HCT116 (cell line): Measurements from ENCODE around the gene IGFLR1. TPM values are rescaled to one million over a fixed set of nuclear protein-coding genes. Genes with fewer than 3 reads are reported as not detected.

Source experiments
- ATAC-seq: fragments of 200-7000 bp; cut with Tn5 transposase; 2 replicates; pipeline ENCODE4 v1.9.1; 2020; ENCODE audit warnings: mild to moderate bottlenecking, moderate library complexity
- BruUV-seq: library from RNA; stranded (reverse); fragments of 400-500 nt; replicated peaks from 2 replicates; lab custom pipeline; 2021; lab: Mats Ljungman, UMichigan
- CTCF ChIA-PET: fragments of 300-600 bp; sonication (Branson Sonifier 250); formaldehyde crosslinking; loops from one replicate; lab custom pipeline; 2021; ENCODE audit warnings: antibody characterized with exemption; lab: Charles Lee
- POLR2A ChIA-PET: fragments of 300-600, 350-600 bp; sonication (Branson Sonifier 250); formaldehyde crosslinking; loops from one replicate; lab custom pipeline; 2021; ENCODE audit warnings: antibody characterized with exemption; lab: Charles Lee
- RAD21 ChIA-PET, 2 experiments: fragments of 300-600 bp; sonication (Branson Sonifier 250); formaldehyde crosslinking; loops; one replicate each; lab custom pipeline; 2023; ENCODE audit warnings: low total read pairs in 2 of 2; ENCODE audit not compliant: uncharacterized antibody in 2 of 2, unreplicated experiment in 2 of 2, low non-redundant PET in 1 of 2; lab: Charles Lee
- DNase-seq: peaks from one replicate; pipeline ENCODE4 v3.0.0-alpha.2; 2010; ENCODE audit warnings: low read depth, low spot score
- H2AFZ ChIP-seq: fragments of 200-600 bp; shearing (Covaris generic), sonication (generic); 2 replicates; pipeline ENCODE4 v1.6.1; 2017; ENCODE audit warnings: low read depth, mixed run types, mixed read lengths, antibody characterized with exemption, low read length; ENCODE audit not compliant: poor library complexity, severe bottlenecking
- H3K27ac ChIP-seq: 2 replicates; pipeline ENCODE4 v1.5.1; 2012; ENCODE audit warnings: low read depth, low read length
- H3K27me3 ChIP-seq: fragments of 200-600 bp; sonication (generic); 2 replicates; pipeline ENCODE4 v1.6.1; 2016; ENCODE audit warnings: mixed run types, low read length, mixed read lengths; ENCODE audit not compliant: insufficient read depth
- H3K36me3 ChIP-seq, 2 experiments: fragments of 200-500 bp in 1 of 2; fragments of 200-600 bp in 1 of 2; sonication (Bioruptor generic) in 1 of 2; sonication (generic) in 1 of 2; 2 replicates each; pipeline versions ENCODE4 v1.5.1 to v1.6.1; 2014 to 2016; ENCODE audit warnings: low read length in 2 of 2, inconsistent platforms in 1 of 2, mixed read lengths in 1 of 2, mixed run types in 1 of 2; ENCODE audit not compliant: insufficient read depth in 2 of 2, control insufficient read depth in 1 of 2
- H3K4me1 ChIP-seq, 2 experiments: fragments of 200-600 bp in 1 of 2; sonication (generic) in 1 of 2; 2 replicates each; pipeline versions ENCODE4 v1.5.1 to v1.6.1; 2012 to 2017; ENCODE audit warnings: low read length in 2 of 2, inconsistent platforms in 1 of 2, mild to moderate bottlenecking in 1 of 2, mixed read lengths in 1 of 2, mixed run types in 1 of 2, moderate library complexity in 1 of 2; ENCODE audit not compliant: insufficient read depth in 2 of 2, control insufficient read depth in 1 of 2
- H3K4me2 ChIP-seq: fragments of 200-600 bp; sonication (generic); 2 replicates; pipeline ENCODE4 v1.6.1; 2017; ENCODE audit warnings: mixed run types, low read length, mixed read lengths
- H3K4me3 ChIP-seq, 2 experiments: fragments of 200-600 bp in 1 of 2; sonication (generic) in 1 of 2; replicated peaks in 1 of 2; 2 replicates each; pipeline ENCODE4 v1.5.1; 2011 to 2016; ENCODE audit warnings: low read length in 2 of 2, control low read depth in 1 of 2, low read depth in 1 of 2, mild to moderate bottlenecking in 1 of 2, mixed read lengths in 1 of 2, mixed run types in 1 of 2
- H3K79me2 ChIP-seq: fragments of 200-600 bp; sonication (generic); 2 replicates; pipeline ENCODE4 v1.6.1; 2017; ENCODE audit warnings: mild to moderate bottlenecking, mixed run types, low read length, moderate library complexity, mixed read lengths; ENCODE audit not compliant: insufficient read depth
- H3K9ac ChIP-seq: fragments of 200-600 bp; sonication (generic); 2 replicates; pipeline ENCODE4 v1.6.1; 2016; ENCODE audit warnings: low read length, mixed read lengths
- H3K9me2 ChIP-seq: fragments of 200-600 bp; sonication (generic), shearing (Covaris generic); 2 replicates; pipeline ENCODE4 v1.6.1; 2017; ENCODE audit warnings: mixed run types, mild to moderate bottlenecking, moderate library complexity; ENCODE audit not compliant: insufficient read depth
- H3K9me3 ChIP-seq, 2 experiments: fragments of 200-500 bp in 1 of 2; fragments of 200-600 bp in 1 of 2; sonication (Bioruptor generic) in 1 of 2; sonication (generic) in 1 of 2; 2 replicates each; pipeline ENCODE4 v1.6.1; 2014 to 2017; ENCODE audit warnings: low read length in 2 of 2, mixed read lengths in 2 of 2, inconsistent platforms in 1 of 2, low read depth in 1 of 2, mild to moderate bottlenecking in 1 of 2, mixed run types in 1 of 2, moderate library complexity in 1 of 2; ENCODE audit not compliant: control insufficient read depth in 1 of 2, insufficient read depth in 1 of 2
- H4K20me1 ChIP-seq: fragments of 200-600 bp; sonication (generic), shearing (Covaris generic); 2 replicates; pipeline ENCODE4 v1.6.1; 2017; ENCODE audit warnings: mixed run types, mild to moderate bottlenecking, moderate library complexity; ENCODE audit not compliant: insufficient read depth
- REST ChIP-seq: IDR thresholded peaks from 2 replicates; pipeline ENCODE4 v1.6.1; 2012; ENCODE audit warnings: low read depth
- ZFX ChIP-seq: fragments of 450-650 bp; IDR thresholded peaks from 2 replicates; pipeline ENCODE4 v1.6.1; 2017
- intact Hi-C: fragments of 100-400 bp; cut with micrococcal nuclease; formaldehyde crosslinking; loops from 2 replicates; pipeline ENCODE4 v1.10.0; 2022
- total RNA-seq: library from RNA; stranded (reverse); gene quantifications from one replicate; pipeline ENCODE4 v1.2.1, GENCODE V29; 2021; ENCODE audit not compliant: unreplicated experiment
- TF ChIP-seq, protein P1 (sequence below): IDR thresholded peaks from 2 replicates; pipeline ENCODE4 v1.6.1; 2012

The IGFLR1 gene
- total RNA-seq, 1 experiment from 2014 or later: 8.3 TPM

DNA sequence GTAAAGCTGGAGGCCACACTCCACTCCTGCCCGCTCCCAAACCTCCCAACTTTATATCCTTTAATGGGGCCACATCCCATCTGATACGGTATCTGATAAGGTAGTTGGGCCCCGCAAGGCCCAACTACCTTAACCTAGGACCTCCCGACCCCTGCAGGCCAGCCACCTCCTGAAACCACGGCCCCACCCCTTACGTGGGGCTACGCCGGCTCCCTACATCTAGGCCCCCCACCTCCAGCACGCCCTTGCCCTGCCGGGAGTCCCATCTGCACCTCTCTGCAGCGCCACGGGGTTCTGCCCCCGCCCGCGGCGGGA is 2.2 kb downstream of the IGFLR1 start:
- peak overlapping the region; percentile 100 for H3K4me2 ChIP-seq
- no peaks in the 10 kb centered on the region for H3K79me2 ChIP-seq
- ChIA-PET RAD21 (no interaction called here), POLR2A (interaction anchor here (0.7 to 2.2 kb wide), 5 partner anchors 8 to 230 kb away, joined by 4 to 8 read pairs (median 5); partner anchors contain the start of gene LIN37), CTCF (interaction anchor here (1.1 kb wide), 2 partner anchors 17 to 80 kb away, joined by 3 read pairs; no protein-coding TSS in a partner anchor)
- no peaks in the 10 kb centered on the region for H3K9me3 ChIP-seq
- peak overlapping the region; percentile 54 for H2AFZ ChIP-seq
- H3K9me2 ChIP-seq: no peaks in the 10 kb centered on the region
- intact Hi-C loops: no loop called here
- H3K27me3 ChIP-seq: no peaks in the 10 kb centered on the region
- peaks cover 18 to 23% of the 10 kb centered on the region in 2 experiments; a peak in 3 of 4 replicates for H3K36me3 ChIP-seq
- BruUV-seq: no TSS peak
- peak overlapping the region; percentile 72 for H3K9ac ChIP-seq
- DNase-seq (no peak), ATAC-seq (peak; percentile 29)
- TF ChIP-seq ZFX (peak; percentile 8; the same call in 1 of the 2 replicates), REST (no peak)
- TF ChIP-seq, protein P1, sequence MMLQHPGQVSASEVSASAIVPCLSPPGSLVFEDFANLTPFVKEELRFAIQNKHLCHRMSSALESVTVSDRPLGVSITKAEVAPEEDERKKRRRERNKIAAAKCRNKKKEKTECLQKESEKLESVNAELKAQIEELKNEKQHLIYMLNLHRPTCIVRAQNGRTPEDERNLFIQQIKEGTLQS: no peak
- H3K4me3 ChIP-seq: peak overlapping the region; percentile 61 to 74
- no peaks in the 10 kb centered on the region for H4K20me1 ChIP-seq
- peak overlapping the region; percentile 73 for H3K27ac ChIP-seq
- peaks cover 20 to 26% of the 10 kb centered on the region in 2 experiments; a peak in 3 of 4 replicates for H3K4me1 ChIP-seq
